Measurements from ENCODE around the gene ANKMY2.

DNA sequence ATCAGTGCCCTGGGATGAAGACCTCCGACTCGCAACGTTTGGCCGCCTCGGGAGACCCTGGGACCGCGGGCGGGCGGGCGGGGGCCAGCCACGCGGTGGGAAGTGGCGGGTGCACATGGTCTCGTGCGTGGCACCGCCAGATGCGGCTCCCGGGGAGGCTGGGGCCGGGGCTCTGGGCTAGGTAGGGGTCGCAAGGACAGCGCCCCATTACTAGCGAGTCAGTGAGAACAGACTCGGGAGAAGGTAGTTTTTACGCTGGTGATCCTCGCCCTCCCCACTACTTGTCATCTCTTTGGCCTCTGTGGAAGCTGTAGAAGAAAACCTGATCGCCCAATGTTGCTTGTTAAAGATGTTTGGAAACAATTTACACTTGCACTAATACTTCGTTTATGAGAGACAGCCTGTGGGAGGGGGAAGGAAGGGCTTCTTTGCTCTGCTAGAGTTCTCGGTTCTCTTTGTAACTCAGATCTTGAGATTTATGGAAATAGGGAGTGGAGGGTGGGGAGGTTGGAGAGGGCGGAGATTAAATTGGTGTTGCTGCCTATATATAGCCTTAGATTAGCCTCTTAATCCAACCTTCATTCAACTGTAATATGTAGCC lies 1.0 kb upstream of the ANKMY2 start:
- TF ChIP-seq CTCF (IDR thresholded peaks at IDR 0.05; ENCODE audit: insufficient read depth, low read length, poor library complexity, severe bottlenecking) (no peak), EZH2phosphoT487 (conservative IDR thresholded peaks at IDR 0.05; ENCODE audit: low read length) (no peak)
